A673 (cell line): Measurements from ENCODE around the gene FAM98C. TPM values are rescaled to one million over a fixed set of nuclear protein-coding genes. Genes with fewer than 3 reads are reported as not detected.

Experiments used
- BruUV-seq: library from RNA; stranded (reverse); fragments of 400-500 nt; replicated peaks from 2 replicates; lab custom pipeline; 2021; lab: Mats Ljungman, UMichigan
- CTCF ChIA-PET: fragments of 300-600 bp; sonication (Branson Sonifier 250); formaldehyde crosslinking; loops from one replicate; lab custom pipeline; 2022; ENCODE audit warnings: antibody characterized with exemption; lab: Charles Lee
- POLR2A ChIA-PET: fragments of 300-600 bp; sonication (Branson Sonifier 250); formaldehyde crosslinking; loops from one replicate; lab custom pipeline; 2022; ENCODE audit warnings: antibody characterized with exemption; ENCODE audit not compliant: low non-redundant PET; lab: Charles Lee
- DNase-seq: peaks from one replicate; pipeline ENCODE4 v3.0.0-alpha.2; 2015; ENCODE audit warnings: low spot score
- H3K27ac ChIP-seq: fragments of 200-600 bp; sonication (generic); 2 replicates; pipeline ENCODE4 v1.5.1; 2016; ENCODE audit warnings: mixed run types, low read depth, mild to moderate bottlenecking, mixed read lengths, antibody characterized with exemption, low read length; ENCODE audit not compliant: poor library complexity, severe bottlenecking
- H3K27me3 ChIP-seq: fragments of 200-600 bp; sonication (generic); replicated peaks from 2 replicates; pipeline ENCODE4 v1.6.1; 2017; ENCODE audit warnings: mixed run types, low read depth, mild to moderate bottlenecking, mixed read lengths, antibody characterized with exemption, low read length; ENCODE audit not compliant: insufficient read depth, poor library complexity
- H3K36me3 ChIP-seq: fragments of 200-600 bp; sonication (generic); 2 replicates; pipeline ENCODE4 v1.6.1; 2016; ENCODE audit warnings: mixed run types, mild to moderate bottlenecking, mixed read lengths, antibody characterized with exemption, low read length; ENCODE audit not compliant: insufficient read depth, poor library complexity, severe bottlenecking
- H3K4me1 ChIP-seq: fragments of 200-600 bp; sonication (generic); 2 replicates; pipeline ENCODE4 v1.6.1; 2017; ENCODE audit warnings: mixed run types, mild to moderate bottlenecking, mixed read lengths, antibody characterized with exemption, low read length; ENCODE audit not compliant: insufficient read depth, poor library complexity, severe bottlenecking
- H3K4me3 ChIP-seq: fragments of 200-600 bp; sonication (generic); 2 replicates; pipeline ENCODE4 v1.5.1; 2016; ENCODE audit warnings: low read depth, mixed run types, mild to moderate bottlenecking, mixed read lengths, low read length; ENCODE audit not compliant: poor library complexity, severe bottlenecking
- H3K9me3 ChIP-seq: fragments of 200-600 bp; sonication (generic); 2 replicates; pipeline ENCODE4 v1.6.1; 2016; ENCODE audit warnings: mixed run types, low read depth, mild to moderate bottlenecking, mixed read lengths, antibody characterized with exemption, low read length; ENCODE audit not compliant: poor library complexity, severe bottlenecking
- CTCF ChIP-seq: fragments of 300-800, 200-600 bp; sonication (generic); conservative IDR thresholded peaks from 2 replicates; pipeline ENCODE4 v1.5.1; 2017; ENCODE audit warnings: low read depth, mild to moderate bottlenecking, antibody characterized with exemption, low read length, moderate library complexity, mixed read lengths
- EZH2 ChIP-seq: fragments of 200-600 bp; sonication (generic); IDR thresholded peaks from 2 replicates; pipeline ENCODE4 v1.6.1; 2017; ENCODE audit warnings: borderline replicate concordance, low read depth, mild to moderate bottlenecking, mixed read lengths, antibody characterized with exemption, low read length; ENCODE audit not compliant: poor library complexity, severe bottlenecking
- intact Hi-C: fragments of 100-400 bp; cut with micrococcal nuclease; formaldehyde crosslinking; loops from one replicate; pipeline ENCODE4 v1.10.0; 2022; ENCODE audit not compliant: unreplicated experiment
- total RNA-seq: library from RNA; stranded (reverse); gene quantifications from 2 replicates; pipeline ENCODE4 v1.2.3, GENCODE V29; 2021

FAM98C gene
- total RNA-seq, 1 experiment from 2014 or later = 11.8 TPM

DNA sequence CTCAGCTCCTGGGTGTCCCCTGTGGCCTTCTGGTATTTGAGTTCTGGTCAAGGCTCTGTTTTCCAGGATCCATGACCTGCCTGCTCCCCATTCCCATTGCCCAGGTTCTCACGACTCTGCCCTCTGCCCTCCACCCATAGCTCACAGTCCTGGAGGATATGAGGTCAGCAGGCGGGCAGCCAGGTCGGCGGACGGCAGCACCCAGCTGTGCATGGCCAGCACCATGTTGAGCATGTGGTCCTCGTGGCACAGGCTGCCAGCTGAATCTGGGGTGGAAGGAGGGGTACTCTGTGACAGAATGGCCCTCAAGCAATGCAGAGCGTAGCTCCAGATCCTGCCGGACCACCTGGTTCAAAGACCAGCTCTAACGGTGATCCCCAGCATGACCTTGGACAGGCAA is 18.0 kb downstream of the FAM98C start:
- ChIA-PET POLR2A (interaction anchor here (0.6 to 0.7 kb wide), 2 partner anchors 99 to 153 kb away, joined by 3 read pairs; no protein-coding TSS in a partner anchor), CTCF (interaction anchor here (0.5 kb wide), 1 partner anchor 408 kb away, joined by 5 read pairs; no protein-coding TSS in a partner anchor)
- Histone ChIP-seq H3K4me1 (no peaks in the 10 kb centered on the region), H3K27me3 (no peaks in the 10 kb centered on the region), H3K9me3 (no peaks in the 10 kb centered on the region), H3K27ac (no peak overlapping the region), H3K4me3 (no peak overlapping the region), H3K36me3 (no peaks in the 10 kb centered on the region)
- no peak for DNase-seq
- intact Hi-C loops = no loop called here
- TF ChIP-seq CTCF (no peak), EZH2 (no peak)
- no TSS peak for BruUV-seq

- DNase-seq = no peak
- Histone ChIP-seq H3K27ac (no peak overlapping the region), H3K4me3 (no peak overlapping the region), H3K36me3 (no peaks in the 10 kb centered on the region), H3K27me3 (no peaks in the 10 kb centered on the region), H3K4me1 (no peaks in the 10 kb centered on the region), H3K9me3 (no peaks in the 10 kb centered on the region)
- no peak for TF ChIP-seq CTCF
- no peak for TF ChIP-seq EZH2
- no TSS peak for BruUV-seq
- CTCF ChIA-PET = no interaction called here
- POLR2A ChIA-PET = interaction anchor here (0.7 kb wide), 1 partner anchor 98 kb away, joined by 3 read pairs; no protein-coding TSS in a partner anchor
- intact Hi-C loops = no loop called here
These were observed 19.0 kb downstream of the FAM98C start for GRCh38 chr19:38421856-38422255.

GRCh38 chr19:38422438-38422837 is 19.5 kb downstream of the FAM98C start:
- TF ChIP-seq CTCF (no peak), EZH2 (no peak)
- intact Hi-C loops = no loop called here

More at GRCh38 chr19:38422438-38422837, 19.5 kb downstream of the FAM98C start:
- Histone ChIP-seq H3K27me3 (no peaks in the 10 kb centered on the region), H3K9me3 (no peaks in the 10 kb centered on the region), H3K4me3 (no peak overlapping the region), H3K36me3 (no peaks in the 10 kb centered on the region), H3K27ac (no peak overlapping the region), H3K4me1 (no peaks in the 10 kb centered on the region)
- no TSS peak for BruUV-seq
- DNase-seq = no peak
- POLR2A ChIA-PET = no interaction called here
- CTCF ChIA-PET = no interaction called here
